ENCODE results near the gene NPPA.

The NPPA gene

GRCh38 chr1:11879311-11880180 is 32.0 kb upstream of the NPPA start:
- Mint-ChIP-seq H3K4me1 (no peaks in the 10 kb centered on the region), H3K4me3 (no peak overlapping the region), H3K9me3 (no peaks in the 10 kb centered on the region), H3K27ac (peak overlapping the region in 1 of 2 donors; percentile 20), H3K27me3 (peaks cover 32% of the 10 kb centered on the region)
- no peak for ATAC-seq
- DNase-seq = no peak

- Mint-ChIP-seq H3K4me1 (no peaks in the 10 kb centered on the region), H3K27ac (peak overlapping the region in 1 of 2 donors; percentile 20), H3K4me3 (no peak overlapping the region), H3K9me3 (no peaks in the 10 kb centered on the region), H3K27me3 (peaks cover 37% of the 10 kb centered on the region)
- no peak for ATAC-seq
- no peak for DNase-seq
Observed at GRCh38 chr1:11878891-11879190, 31.3 kb upstream of the NPPA start.

DNA sequence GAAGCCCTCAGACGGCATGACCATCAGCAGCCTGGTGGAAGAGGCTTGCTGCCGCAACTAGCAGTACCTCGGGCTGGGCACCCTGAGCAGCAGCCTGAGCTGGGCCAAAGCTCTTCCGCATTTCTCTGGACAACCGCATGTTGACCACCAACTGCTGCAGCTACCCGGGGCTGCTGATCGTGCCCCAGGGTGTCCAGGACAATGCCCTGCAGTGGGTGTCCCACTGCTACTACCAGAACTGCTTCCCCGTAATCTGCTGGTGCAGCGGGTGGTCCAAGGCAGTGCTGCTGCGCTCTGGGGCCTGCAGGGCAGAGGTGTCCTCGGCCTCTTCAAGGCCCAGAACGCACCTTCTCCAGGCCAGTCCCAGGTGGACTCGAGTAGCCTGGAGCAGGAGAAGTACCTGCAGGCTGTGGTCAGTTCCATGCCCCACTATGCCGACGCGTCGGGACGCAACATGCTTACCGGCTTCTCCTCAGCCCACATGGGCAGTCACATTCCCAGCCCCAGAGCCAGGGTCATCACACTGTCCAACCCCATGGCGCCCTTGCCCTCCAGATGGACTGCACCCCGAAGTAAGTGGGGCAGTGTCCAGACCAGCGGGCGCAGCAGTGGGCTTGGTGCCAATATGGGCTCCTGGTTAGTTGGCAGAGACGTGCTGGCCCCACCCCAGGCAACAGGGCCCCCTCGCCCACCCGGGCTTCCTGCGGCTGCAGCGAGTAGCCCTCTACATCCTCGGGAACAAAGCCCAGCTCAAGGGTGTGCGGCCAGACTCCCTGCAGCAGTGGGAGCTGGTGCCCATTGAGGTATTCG is 30.7 kb upstream of the NPPA start:
- ATAC-seq (no peak), DNase-seq (no peak)
- H3K27ac Mint-ChIP-seq = no peak overlapping the region
- no peak overlapping the region for H3K4me3 Mint-ChIP-seq
- H3K27me3 Mint-ChIP-seq = peaks cover 40% of the 10 kb centered on the region
- no peaks in the 10 kb centered on the region for H3K4me1 Mint-ChIP-seq
- no peaks in the 10 kb centered on the region for H3K9me3 Mint-ChIP-seq

DNA sequence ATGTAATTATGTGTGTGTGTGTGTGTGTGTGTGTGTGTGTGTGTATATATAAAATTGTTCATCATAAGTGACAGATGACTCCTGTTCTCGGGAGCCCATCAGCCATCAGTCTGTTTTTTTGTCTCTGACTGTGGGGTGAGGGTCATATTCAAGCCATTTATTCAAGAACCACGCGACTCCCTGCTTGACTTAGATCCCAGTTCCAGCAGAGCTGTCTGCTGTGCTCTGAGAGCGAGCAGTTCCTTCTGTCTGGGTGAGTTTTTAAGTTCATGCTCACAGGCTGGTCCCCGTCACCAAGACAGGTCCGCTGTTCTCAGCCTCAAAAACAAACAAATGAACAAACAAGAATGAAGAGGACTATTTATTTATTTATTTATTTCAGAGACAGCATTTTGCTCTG is 29.5 kb upstream of the NPPA start:
- Mint-ChIP-seq H3K27me3 (peaks cover 34% of the 10 kb centered on the region), H3K4me3 (no peak overlapping the region), H3K9me3 (no peaks in the 10 kb centered on the region), H3K27ac (no peak overlapping the region), H3K4me1 (no peaks in the 10 kb centered on the region)
- DNase-seq (no peak), ATAC-seq (no peak)

DNA sequence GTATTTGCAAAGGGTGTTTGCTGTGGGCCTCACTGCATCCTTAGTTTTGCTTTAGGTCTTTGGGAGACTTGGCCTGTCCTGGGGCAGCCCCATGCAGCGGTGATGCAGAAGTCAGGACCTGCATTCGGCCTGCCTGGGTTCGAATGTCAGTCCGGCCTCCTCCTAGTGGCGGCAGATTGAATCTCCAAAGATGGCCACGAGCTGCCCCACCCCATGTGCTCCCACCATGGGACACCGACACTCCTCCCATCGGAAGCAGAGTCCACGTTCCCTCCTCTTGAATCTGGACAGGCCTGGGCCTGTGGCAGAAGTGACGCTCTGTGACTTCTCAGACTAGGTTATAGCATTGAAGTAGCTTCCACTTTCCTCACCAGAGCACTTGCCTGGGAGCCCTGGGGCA is 27.5 kb upstream of the NPPA start:
- Mint-ChIP-seq H3K4me3 (no peak overlapping the region), H3K27me3 (peaks cover 53% of the 10 kb centered on the region), H3K27ac (no peak overlapping the region), H3K9me3 (no peaks in the 10 kb centered on the region), H3K4me1 (no peaks in the 10 kb centered on the region)
- no peak for DNase-seq
- no peak for ATAC-seq

GRCh38 chr1:11874624-11875023 is 27.0 kb upstream of the NPPA start:
- H3K4me1 Mint-ChIP-seq = no peaks in the 10 kb centered on the region
- H3K4me3 Mint-ChIP-seq = no peak overlapping the region
- H3K27me3 Mint-ChIP-seq = peaks cover 55% of the 10 kb centered on the region
- H3K9me3 Mint-ChIP-seq = no peaks in the 10 kb centered on the region
- DNase-seq = no peak
- no peak for ATAC-seq
- H3K27ac Mint-ChIP-seq = no peak overlapping the region

DNA sequence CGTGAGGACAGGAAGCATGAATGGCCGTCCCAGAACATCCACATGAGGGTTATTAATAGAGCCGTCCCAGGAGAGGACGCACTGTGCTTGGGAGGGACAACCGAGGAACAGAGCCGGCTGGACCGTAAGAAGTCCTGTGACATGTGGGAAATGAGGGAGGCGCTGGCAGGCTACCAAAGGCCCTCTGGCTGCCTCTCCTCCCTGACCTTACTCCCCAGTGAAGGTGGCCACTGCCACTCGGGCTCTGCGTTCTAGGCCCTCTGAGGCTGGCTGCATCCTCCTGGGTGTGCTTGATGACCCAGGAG is 26.6 kb upstream of the NPPA start:
- Mint-ChIP-seq H3K4me1 (no peaks in the 10 kb centered on the region), H3K9me3 (no peaks in the 10 kb centered on the region), H3K4me3 (no peak overlapping the region), H3K27ac (no peak overlapping the region), H3K27me3 (peaks cover 55% of the 10 kb centered on the region)
- DNase-seq (no peak), ATAC-seq (no peak)

DNA sequence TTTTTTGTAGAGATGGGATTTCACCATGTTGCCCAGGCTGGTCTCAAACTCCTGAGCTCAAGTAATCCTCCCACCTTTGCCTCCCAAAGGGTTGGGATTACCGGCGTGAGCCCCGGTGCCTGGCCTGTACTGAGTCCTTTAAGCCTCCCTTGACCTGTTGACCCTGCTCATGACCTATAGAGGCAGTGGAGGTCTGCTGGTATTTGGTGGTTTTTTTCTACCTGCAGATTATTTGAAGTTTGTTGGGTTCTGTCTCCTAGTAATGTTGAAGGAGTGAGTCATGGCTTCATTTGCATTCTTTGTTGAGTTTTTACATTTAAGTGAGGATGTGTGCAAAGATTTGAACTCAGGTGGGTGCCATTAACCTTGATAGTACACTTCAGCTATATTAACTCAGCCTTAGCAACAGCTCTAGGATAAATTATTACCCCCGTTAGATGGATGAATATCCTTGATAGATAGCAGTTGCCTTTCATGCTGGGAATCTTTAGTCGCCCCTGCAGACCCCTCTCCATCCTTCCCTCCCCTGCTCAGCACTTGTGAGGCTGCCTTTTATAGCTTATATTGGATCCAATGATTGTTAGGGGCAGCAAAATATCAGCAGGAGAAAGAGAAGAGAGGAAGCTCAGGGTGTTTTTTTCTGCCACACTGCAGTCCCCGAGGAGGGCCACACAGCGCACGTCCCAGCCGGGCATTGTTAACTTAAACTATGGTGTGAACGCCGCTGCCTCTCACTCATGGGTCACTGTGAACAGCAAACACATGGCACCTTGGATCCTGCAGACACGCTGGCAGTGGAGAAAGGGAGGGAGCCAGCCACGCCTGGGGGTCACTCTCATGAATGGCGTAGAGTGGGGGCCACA is 26.0 kb upstream of the NPPA start:
- no peak for ATAC-seq
- no peaks in the 10 kb centered on the region for H3K9me3 Mint-ChIP-seq
- no peak overlapping the region for H3K4me3 Mint-ChIP-seq
- H3K4me1 Mint-ChIP-seq = no peaks in the 10 kb centered on the region
- H3K27ac Mint-ChIP-seq = no peak overlapping the region
- no peak for DNase-seq
- peaks cover 51% of the 10 kb centered on the region for H3K27me3 Mint-ChIP-seq

- DNase-seq = no peak
- Mint-ChIP-seq H3K4me1 (no peaks in the 10 kb centered on the region), H3K27ac (no peak overlapping the region), H3K4me3 (no peak overlapping the region), H3K9me3 (no peaks in the 10 kb centered on the region), H3K27me3 (peaks cover 46% of the 10 kb centered on the region)
- no peak for ATAC-seq
Observed at GRCh38 chr1:11872545-11872944, 25.0 kb upstream of the NPPA start.

DNA sequence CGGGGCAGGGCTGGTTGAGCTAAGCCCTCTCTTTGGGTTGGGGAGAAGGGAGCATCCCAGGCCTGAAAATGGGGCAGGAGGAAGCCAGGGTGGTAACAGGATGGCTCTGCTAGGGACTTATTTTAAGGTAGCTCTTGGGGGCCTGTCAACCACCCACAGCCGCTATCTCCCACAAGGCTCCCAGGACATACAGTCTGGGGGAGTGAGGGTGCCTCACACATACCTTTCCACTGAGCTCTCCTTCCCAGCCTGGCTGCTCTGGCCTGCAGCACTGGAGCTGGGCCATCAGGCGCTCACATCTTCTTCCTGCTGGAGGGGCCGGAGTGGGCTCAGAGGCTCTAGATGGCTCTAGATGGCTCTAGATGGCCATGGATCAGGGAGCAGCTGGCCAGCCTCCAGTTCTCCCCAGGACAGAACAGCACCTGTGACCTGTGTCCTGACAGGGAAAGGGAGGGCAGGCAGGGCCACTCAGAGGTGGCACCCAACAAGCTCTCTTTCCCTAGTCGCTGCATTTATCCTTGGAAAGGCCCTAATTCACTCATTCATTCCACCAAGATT is 22.1 kb upstream of the NPPA start:
- Mint-ChIP-seq H3K9me3 (no peaks in the 10 kb centered on the region), H3K4me1 (no peaks in the 10 kb centered on the region), H3K27me3 (peaks cover 46% of the 10 kb centered on the region), H3K4me3 (no peak overlapping the region), H3K27ac (peak overlapping the region in 1 of 2 donors; percentile 54)
- ATAC-seq = no peak
- no peak for DNase-seq

- Mint-ChIP-seq H3K4me1 (no peaks in the 10 kb centered on the region), H3K4me3 (no peak overlapping the region), H3K27me3 (peaks cover 48% of the 10 kb centered on the region), H3K27ac (peak overlapping the region in 1 of 2 donors; percentile 54), H3K9me3 (no peaks in the 10 kb centered on the region)
- DNase-seq = no peak
- ATAC-seq = no peak
Observed at GRCh38 chr1:11869104-11869503, 21.5 kb upstream of the NPPA start.

DNA sequence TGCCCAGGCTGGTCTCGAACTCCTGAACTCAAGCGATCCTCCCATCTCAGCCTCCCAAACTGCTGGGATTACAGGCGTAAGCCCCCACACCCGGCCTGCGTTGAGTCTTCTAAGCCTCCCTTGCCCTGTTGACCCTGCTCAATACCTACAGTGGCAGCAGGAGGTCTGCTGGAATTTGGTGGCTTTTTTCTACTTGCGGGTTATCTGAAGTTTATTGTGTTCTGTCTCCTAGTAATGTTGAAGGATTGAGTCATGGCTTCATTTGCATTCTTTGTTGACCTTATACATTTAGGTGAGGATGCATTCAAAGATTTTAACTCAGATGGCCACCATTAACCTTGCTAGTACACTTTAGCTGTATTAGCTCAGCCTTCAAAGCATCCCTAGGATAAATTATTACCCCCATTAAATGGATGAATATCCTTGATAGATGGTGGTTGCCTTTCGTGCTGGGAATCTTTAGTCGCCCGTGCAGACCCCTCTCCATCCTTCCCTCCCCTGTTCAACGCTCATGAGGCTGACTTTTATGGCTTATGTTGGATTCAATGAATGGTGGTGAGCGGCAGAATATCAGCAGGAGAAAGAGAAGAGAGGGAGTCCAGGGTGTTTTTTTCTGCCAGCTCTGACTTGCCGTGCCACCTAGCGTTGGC is 20.9 kb upstream of the NPPA start:
- H3K9me3 Mint-ChIP-seq = no peaks in the 10 kb centered on the region
- ATAC-seq = no peak
- no peak for DNase-seq
- no peak overlapping the region for H3K4me3 Mint-ChIP-seq
- no peak overlapping the region for H3K27ac Mint-ChIP-seq
- no peaks in the 10 kb centered on the region for H3K4me1 Mint-ChIP-seq
- peaks cover 42% of the 10 kb centered on the region for H3K27me3 Mint-ChIP-seq

GRCh38 chr1:11862890-11863289 is 15.3 kb upstream of the NPPA start:
- no peak for ATAC-seq
- DNase-seq = no peak
- H3K4me3 Mint-ChIP-seq = no peak overlapping the region
- peaks cover 60% of the 10 kb centered on the region for H3K27me3 Mint-ChIP-seq
- no peaks in the 10 kb centered on the region for H3K4me1 Mint-ChIP-seq
- H3K9me3 Mint-ChIP-seq = no peaks in the 10 kb centered on the region
- H3K27ac Mint-ChIP-seq = no peak overlapping the region

DNA sequence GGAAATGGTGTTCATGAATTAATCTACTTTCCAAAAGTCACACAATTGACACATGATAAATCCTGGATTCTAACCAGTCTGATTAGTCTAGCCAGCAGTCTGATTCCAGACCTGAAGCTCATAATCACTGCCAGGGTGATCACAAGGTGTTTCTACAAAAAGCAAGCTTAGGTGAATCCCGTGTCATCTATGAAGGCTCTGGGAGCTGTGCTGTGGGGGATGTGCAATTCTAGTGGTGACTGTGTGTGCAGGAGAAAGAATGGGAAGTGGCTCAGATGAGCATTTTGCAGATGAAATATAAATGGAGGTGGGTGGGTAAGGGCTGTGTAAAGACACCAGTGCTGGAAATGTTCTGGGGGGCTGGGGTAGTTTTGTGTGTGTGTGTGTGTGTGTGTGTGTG is 13.0 kb upstream of the NPPA start:
- Mint-ChIP-seq H3K4me3 (no peak overlapping the region), H3K27me3 (peaks cover 76% of the 10 kb centered on the region), H3K27ac (no peak overlapping the region), H3K4me1 (peaks cover 15% of the 10 kb centered on the region), H3K9me3 (no peaks in the 10 kb centered on the region)
- no peak for ATAC-seq
- DNase-seq = no peak

DNA sequence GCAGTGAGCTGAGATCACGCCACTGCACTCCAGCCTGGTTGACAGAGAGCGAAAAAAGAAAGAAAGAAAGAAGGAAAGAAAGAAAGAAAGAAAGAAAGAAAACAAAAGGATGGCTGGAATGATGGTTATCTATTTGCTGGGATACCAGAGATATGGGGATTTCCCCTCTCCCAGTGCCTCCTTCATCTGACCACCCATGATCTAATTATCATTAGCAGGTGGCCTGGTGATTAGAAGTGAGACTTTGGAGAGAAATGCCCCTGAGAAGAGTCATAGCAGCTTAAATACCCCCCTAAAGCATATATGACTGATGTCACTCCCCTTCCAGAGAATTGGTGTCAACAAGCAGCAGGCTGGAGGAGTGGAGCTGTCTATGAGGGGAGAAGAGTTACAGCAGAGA is 12.5 kb upstream of the NPPA start:
- DNase-seq = no peak
- Mint-ChIP-seq H3K27me3 (peaks cover 75% of the 10 kb centered on the region), H3K4me1 (peaks cover 15% of the 10 kb centered on the region), H3K27ac (no peak overlapping the region), H3K4me3 (no peak overlapping the region), H3K9me3 (no peaks in the 10 kb centered on the region)
- no peak for ATAC-seq
